H9 (cell line): ENCODE measurements around the gene PRKCZ. TPM values are rescaled to one million over a fixed set of nuclear protein-coding genes. Genes with fewer than 3 reads are reported as not detected.

Experiments used
- DNase-seq: peaks from one replicate; pipeline ENCODE4 v3.0.0-alpha.2; 2017
- H2AFZ ChIP-seq: one replicate; pipeline ENCODE4 v1.6.1; 2013; ENCODE audit warnings: mild to moderate bottlenecking, low read length, control low read depth, moderate library complexity
- H2AK5ac ChIP-seq: 2 replicates; pipeline ENCODE4 v1.6.1; 2013; ENCODE audit warnings: low read length, control low read depth, mixed read lengths; ENCODE audit not compliant: insufficient read length
- H2BK120ac ChIP-seq: one replicate; pipeline ENCODE4 v1.6.1; 2013; ENCODE audit warnings: low read depth, mild to moderate bottlenecking, low read length, control low read depth, inconsistent platforms; ENCODE audit not compliant: poor library complexity, severe bottlenecking
- H2BK12ac ChIP-seq: 2 replicates; pipeline ENCODE4 v1.6.1; 2013; ENCODE audit warnings: low read length, control low read depth, mixed read lengths, low read depth; ENCODE audit not compliant: insufficient read length
- H2BK15ac ChIP-seq: 2 replicates; pipeline ENCODE4 v1.6.1; 2013; ENCODE audit warnings: low read depth, low read length, control low read depth
- H2BK20ac ChIP-seq: one replicate; pipeline ENCODE4 v1.6.1; 2013; ENCODE audit warnings: low read depth, mild to moderate bottlenecking, low read length, control low read depth, inconsistent platforms; ENCODE audit not compliant: poor library complexity, severe bottlenecking
- H2BK5ac ChIP-seq: 2 replicates; pipeline ENCODE4 v1.6.1; 2013; ENCODE audit warnings: low read length, control low read depth, mixed read lengths; ENCODE audit not compliant: insufficient read length
- H3K14ac ChIP-seq: 2 replicates; pipeline ENCODE4 v1.6.1; 2013; ENCODE audit warnings: low read length, control low read depth; ENCODE audit not compliant: insufficient read depth
- H3K18ac ChIP-seq: 2 replicates; pipeline ENCODE4 v1.6.1; 2013; ENCODE audit warnings: low read depth, mild to moderate bottlenecking, mixed read lengths, low read length, control low read depth; ENCODE audit not compliant: insufficient read length
- H3K23ac ChIP-seq: 2 replicates; pipeline ENCODE4 v1.6.1; 2013; ENCODE audit warnings: low read length, control low read depth, mixed read lengths, low read depth; ENCODE audit not compliant: insufficient read length
- H3K23me2 ChIP-seq: 2 replicates; pipeline ENCODE4 v1.6.1; 2013; ENCODE audit warnings: low read depth, mild to moderate bottlenecking, mixed read lengths, low read length, control low read depth; ENCODE audit not compliant: insufficient read length, poor library complexity, severe bottlenecking
- H3K27ac ChIP-seq: 2 replicates; pipeline ENCODE4 v1.5.1; 2013; ENCODE audit warnings: low read length, control low read depth, mixed read lengths, low read depth; ENCODE audit not compliant: insufficient read length
- H3K27me3 ChIP-seq: 2 replicates; pipeline ENCODE4 v1.6.1; 2013; ENCODE audit warnings: low read length, control low read depth, inconsistent platforms; ENCODE audit not compliant: insufficient read depth
- H3K4ac ChIP-seq: 2 replicates; pipeline ENCODE4 v1.6.1; 2013; ENCODE audit warnings: low read depth, mild to moderate bottlenecking, control low read depth, inconsistent platforms, low read length, moderate library complexity
- H3K4me1 ChIP-seq: 2 replicates; pipeline ENCODE4 v1.6.1; 2013; ENCODE audit warnings: low read length, control low read depth, inconsistent platforms; ENCODE audit not compliant: insufficient read depth
- H3K4me2 ChIP-seq: 2 replicates; pipeline ENCODE4 v1.6.1; 2013; ENCODE audit warnings: low read length, control low read depth, mixed read lengths; ENCODE audit not compliant: insufficient read length, insufficient read depth
- H3K56ac ChIP-seq: 2 replicates; pipeline ENCODE4 v1.6.1; 2013; ENCODE audit warnings: low read depth, mild to moderate bottlenecking, mixed read lengths, low read length, control low read depth; ENCODE audit not compliant: insufficient read length
- H3K79me1 ChIP-seq: 2 replicates; pipeline ENCODE4 v1.6.1; 2013; ENCODE audit warnings: low read depth, mild to moderate bottlenecking, moderate library complexity, low read length, control low read depth, inconsistent platforms; ENCODE audit not compliant: insufficient read depth, poor library complexity, severe bottlenecking
- H3K79me2 ChIP-seq: 2 replicates; pipeline ENCODE4 v1.6.1; 2013; ENCODE audit warnings: low read length, control low read depth, inconsistent platforms; ENCODE audit not compliant: insufficient read depth
- H3K9ac ChIP-seq: 2 replicates; pipeline ENCODE4 v1.6.1; 2013; ENCODE audit warnings: low read length, control low read depth, mixed read lengths; ENCODE audit not compliant: insufficient read length; ENCODE audit errors: extremely low read depth
- H3K9me3 ChIP-seq: one replicate; pipeline ENCODE4 v1.6.1; 2013; ENCODE audit warnings: low read depth, low read length, inconsistent platforms; ENCODE audit not compliant: control insufficient read depth
- H3T11ph ChIP-seq: one replicate; pipeline ENCODE4 v1.6.1; 2013; ENCODE audit warnings: mild to moderate bottlenecking, low read length, control low read depth, inconsistent platforms
- H4K20me1 ChIP-seq: one replicate; pipeline ENCODE4 v1.6.1; 2013; ENCODE audit not compliant: control insufficient read depth, insufficient read length, insufficient read depth
- H4K5ac ChIP-seq: 2 replicates; pipeline ENCODE4 v1.6.1; 2013; ENCODE audit warnings: low read depth, mild to moderate bottlenecking, mixed read lengths, low read length, control low read depth; ENCODE audit not compliant: insufficient read length
- H4K8ac ChIP-seq: replicated peaks from 2 replicates; pipeline ENCODE4 v1.6.1; 2013; ENCODE audit warnings: low read length, control low read depth, mixed read lengths, low read depth; ENCODE audit not compliant: insufficient read length
- H4K91ac ChIP-seq: 2 replicates; pipeline ENCODE4 v1.6.1; 2013; ENCODE audit warnings: low read depth, mild to moderate bottlenecking, moderate library complexity, mixed read lengths, low read length, control low read depth; ENCODE audit not compliant: insufficient read length
- H3K27ac Mint-ChIP-seq, 3 experiments: 2 replicates in 2 of 3; 3 replicates in 1 of 3; pipeline ENCODE4 v1.8.0; 2020 to 2021; ENCODE audit warnings: mixed read lengths in 3 of 3, mild to moderate bottlenecking in 1 of 3, moderate library complexity in 1 of 3
- H3K27me3 Mint-ChIP-seq: 2 replicates; pipeline ENCODE4 v1.8.0; 2021; ENCODE audit warnings: low read depth, mild to moderate bottlenecking, moderate library complexity, mixed read lengths
- H3K36me3 Mint-ChIP-seq, 3 experiments: 2 replicates in 2 of 3; 3 replicates in 1 of 3; pipeline ENCODE4 v1.8.0; 2020 to 2021; ENCODE audit warnings: low read depth in 3 of 3, mixed read lengths in 3 of 3; ENCODE audit not compliant: insufficient read depth in 1 of 3
- H3K4me1 Mint-ChIP-seq, 2 experiments: 2 replicates each; pipeline ENCODE4 v1.8.0; 2020; ENCODE audit warnings: mixed read lengths in 2 of 2
- H3K4me3 Mint-ChIP-seq, 2 experiments: 2 replicates in 1 of 2; 3 replicates in 1 of 2; pipeline ENCODE4 v1.8.0; 2020 to 2021; ENCODE audit warnings: mild to moderate bottlenecking in 2 of 2, mixed read lengths in 2 of 2, moderate library complexity in 1 of 2
- H3K9me3 Mint-ChIP-seq, 2 experiments: 2 replicates in 1 of 2; 3 replicates in 1 of 2; pipeline ENCODE4 v1.8.0; 2020; ENCODE audit warnings: mild to moderate bottlenecking in 2 of 2, mixed read lengths in 2 of 2, moderate library complexity in 1 of 2
- CTCF ChIP-seq: fragments of 200-600 bp; sonication (generic); conservative IDR thresholded peaks from 3 replicates; pipeline ENCODE4 v1.8.0; 2021; ENCODE audit warnings: antibody characterized with exemption, mild to moderate bottlenecking
- WGBS: extraction: QIAGEN DNeasy Blood & Tissue Kit; methylation state at CpG from one replicate; pipeline ENCODE4 v1.1.7; 2013; ENCODE audit warnings: missing lambda C conversion rate, low lambda C conversion rate, mixed read lengths; ENCODE audit not compliant: insufficient read length; ENCODE audit errors: extremely low coverage; 5-methylcytosine and 5-hydroxymethylcytosine counted together
- total RNA-seq: library from RNA; stranded (reverse); gene quantifications from 2 replicates; pipeline ENCODE4 v1.2.1, GENCODE V29; 2021

The PRKCZ gene
- total RNA-seq, 1 experiment from 2014 or later = 48.4 TPM

GRCh38 chr1:2039251-2039650 lies 11.0 kb upstream of the PRKCZ start:
- Histone ChIP-seq H4K91ac (no peak overlapping the region), H3K4ac (no peak overlapping the region), H3K27me3 (no peaks in the 10 kb centered on the region), H2BK20ac (no peak overlapping the region), H4K8ac (no peak overlapping the region), H3K4me1 (no peaks in the 10 kb centered on the region), H2AK5ac (no peak overlapping the region), H3K18ac (no peak overlapping the region), H3K9ac (no peak overlapping the region), H4K5ac (no peak overlapping the region), H4K20me1 (no peaks in the 10 kb centered on the region), H2AFZ (no peak overlapping the region), H3T11ph (no peak overlapping the region), H3K56ac (no peak overlapping the region), H2BK120ac (no peak overlapping the region), H3K4me2 (no peak overlapping the region), H3K27ac (no peak overlapping the region), H2BK5ac (no peak overlapping the region), H2BK15ac (no peak overlapping the region), H3K23me2 (no peaks in the 10 kb centered on the region), H2BK12ac (no peak overlapping the region), H3K23ac (no peak overlapping the region), H3K79me2 (no peaks in the 10 kb centered on the region), H3K14ac (no peak overlapping the region), H3K79me1 (no peaks in the 10 kb centered on the region), H3K9me3 (no peaks in the 10 kb centered on the region)
- Mint-ChIP-seq H3K4me1 (peaks cover 0 to 7% of the 10 kb centered on the region in 2 experiments; a peak in 2 of 4 replicates), H3K27me3 (peaks cover 6% of the 10 kb centered on the region), H3K27ac (no peak overlapping the region), H3K36me3 (no peaks in the 10 kb centered on the region), H3K9me3 (no peaks in the 10 kb centered on the region; a peak in 2 of 5 replicates), H3K4me3 (no peak overlapping the region; a peak in 1 of 5 replicates)
- no peak for DNase-seq
- no CpG with 5 or more reads among the region's 8 CpGs for WGBS
- no peak for TF ChIP-seq CTCF
